GM21723 (cell line): ENCODE measurements around the gene CBLN3.
A peak's percentile ranks its signal among the peaks of the same experiment; 100 is the strongest.

ENCODE experiments used
- ATAC-seq: cut with Tn5 transposase; IDR thresholded peaks from one replicate; pipeline ENCODE4 v1.9.1; 2021; ENCODE audit warnings: mild to moderate bottlenecking, moderate library complexity; ENCODE audit not compliant: unreplicated experiment

CBLN3 gene

DNA sequence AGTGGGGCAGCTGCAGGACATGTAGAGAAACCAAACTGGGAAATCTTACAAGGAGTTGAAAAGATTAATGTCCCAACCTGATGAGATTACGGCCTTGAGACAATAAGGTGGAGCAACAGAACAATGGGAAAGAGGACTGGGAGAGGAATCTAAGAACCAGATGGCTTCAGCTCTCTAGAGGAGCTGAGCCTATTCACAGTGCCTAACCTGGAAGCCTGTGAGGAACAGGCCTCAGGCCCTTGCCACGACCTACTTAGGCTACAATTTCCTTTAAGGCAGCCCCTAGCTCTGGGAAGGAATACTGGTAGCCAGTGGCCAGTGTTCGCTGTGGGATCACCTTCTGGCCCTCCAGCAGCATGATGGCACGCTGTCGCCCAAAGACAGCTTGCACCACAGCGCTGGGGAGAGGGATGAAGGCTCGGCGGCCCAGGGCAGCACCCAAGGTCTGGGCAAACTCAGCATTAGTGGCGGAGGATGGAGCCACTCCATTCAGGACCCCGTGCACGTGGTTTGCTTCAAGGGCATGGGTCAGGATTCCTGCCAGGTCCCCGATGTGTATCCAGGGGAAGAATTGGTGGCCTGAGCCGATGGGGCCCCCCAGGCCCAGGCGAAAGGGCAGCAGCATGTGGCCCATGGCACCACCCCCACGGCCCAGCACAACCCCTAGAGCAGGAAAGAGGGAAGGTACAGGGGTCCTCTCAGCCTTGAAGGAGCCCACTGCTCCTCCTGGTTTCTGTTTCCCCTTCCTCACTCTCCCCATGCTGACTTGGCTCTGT, 10.6 kb upstream of the CBLN3 start:
- no peak for ATAC-seq

- no peak for ATAC-seq
Observed at GRCh38 chr14:24439257-24439656, 9.8 kb upstream of the CBLN3 start.

- no peak for ATAC-seq
Observed at GRCh38 chr14:24438223-24439097, 9.0 kb upstream of the CBLN3 start.

- ATAC-seq, result no peak
Observed at GRCh38 chr14:24437736-24438067, 8.2 kb upstream of the CBLN3 start.

- ATAC-seq, result no peak
Observed at GRCh38 chr14:24437020-24437735, 7.7 kb upstream of the CBLN3 start.

- ATAC-seq, result peak; percentile 46
Observed at GRCh38 chr14:24436355-24437019, 7.0 kb upstream of the CBLN3 start.

GRCh38 chr14:24435998-24436354, 6.5 kb upstream of the CBLN3 start:
- ATAC-seq, result no peak

DNA sequence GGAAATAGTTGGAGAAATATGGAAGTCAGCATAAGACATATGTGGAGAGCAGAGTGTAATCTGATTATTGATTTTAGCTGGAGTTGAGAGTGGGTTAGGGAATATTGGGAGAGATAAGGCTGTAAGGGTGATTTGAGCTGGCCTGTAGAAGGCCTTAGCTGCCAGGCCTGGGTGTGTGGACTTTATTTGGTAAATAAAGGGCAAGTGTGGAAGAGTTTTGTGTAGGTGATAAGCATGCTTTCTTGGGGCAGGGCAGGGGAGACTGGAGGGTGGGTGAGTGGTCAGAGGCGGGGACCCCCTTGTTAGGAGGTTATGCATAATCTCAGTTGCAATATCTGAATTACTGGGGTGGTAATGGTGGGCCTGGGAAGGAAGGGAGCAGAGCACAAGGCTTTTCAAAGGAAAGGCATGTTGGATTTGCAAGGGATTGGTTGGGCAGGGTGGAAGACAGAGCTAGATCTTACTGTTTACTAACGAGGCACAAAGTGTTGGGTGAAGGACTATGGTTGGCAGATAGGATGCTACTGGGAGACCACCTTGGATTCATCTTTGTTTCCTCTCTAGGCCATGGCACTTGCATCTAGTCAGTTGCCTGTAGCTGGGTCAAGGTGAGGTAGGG, 5.8 kb upstream of the CBLN3 start:
- ATAC-seq, result no peak

DNA sequence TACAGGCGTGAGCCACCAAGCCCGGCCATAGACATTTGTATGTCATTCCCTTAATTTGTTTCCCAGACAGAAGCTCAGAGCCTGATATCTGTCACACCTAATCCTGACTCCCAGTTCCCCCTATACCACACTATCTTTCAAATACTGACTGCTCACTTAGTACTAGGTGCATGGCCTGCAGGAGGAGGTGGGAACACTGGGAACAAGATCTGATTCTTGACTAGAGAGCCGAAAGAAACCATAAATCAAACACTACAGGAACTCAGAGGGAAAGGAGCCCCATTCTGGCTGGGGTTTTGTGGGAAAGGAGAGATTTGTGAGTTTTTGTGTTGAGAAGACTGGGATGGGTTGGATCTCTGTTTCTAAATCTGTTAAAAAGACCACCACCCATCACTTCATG, 5.2 kb upstream of the CBLN3 start:
- ATAC-seq, result no peak

GRCh38 chr14:24434036-24434435, 4.6 kb upstream of the CBLN3 start:
- no peak for ATAC-seq

DNA sequence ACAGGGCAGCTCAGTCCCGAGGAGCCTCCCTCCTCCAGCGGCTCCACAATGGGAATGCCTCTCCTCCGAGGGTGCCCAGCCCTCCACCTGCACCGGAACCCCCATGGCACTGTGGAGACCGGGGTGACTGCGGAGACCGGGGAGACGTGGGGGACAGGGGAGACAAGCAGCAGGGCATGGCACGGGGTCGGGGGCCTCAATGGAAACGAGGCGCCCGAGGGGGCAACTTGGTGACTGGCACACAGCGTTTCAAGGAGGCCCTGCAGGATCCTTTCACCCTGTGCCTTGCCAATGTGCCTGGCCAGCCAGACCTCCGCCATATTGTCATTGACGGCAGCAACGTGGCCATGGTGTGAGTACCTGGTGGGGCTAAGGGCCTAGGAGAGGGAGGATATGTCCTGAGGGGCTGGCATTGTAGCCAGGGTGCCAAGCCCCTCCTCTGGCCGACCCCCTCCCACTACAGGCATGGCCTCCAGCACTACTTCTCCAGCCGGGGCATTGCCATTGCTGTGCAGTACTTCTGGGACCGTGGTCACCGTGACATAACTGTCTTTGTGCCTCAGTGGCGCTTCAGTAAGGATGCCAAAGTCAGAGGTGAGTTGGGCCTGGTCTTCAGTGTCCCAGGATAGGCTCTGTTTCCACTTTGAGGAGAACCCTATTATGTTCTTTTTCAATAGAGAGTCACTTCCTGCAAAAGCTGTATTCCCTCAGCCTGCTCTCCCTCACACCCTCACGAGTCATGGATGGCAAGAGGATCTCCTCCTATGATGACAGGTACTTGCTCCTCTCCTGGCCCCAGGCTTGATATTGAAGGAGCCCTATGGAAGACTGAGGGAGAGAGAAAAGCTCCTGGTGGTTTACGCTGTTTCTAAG, 3.0 kb upstream of the CBLN3 start:
- no peak for ATAC-seq

- peak; percentile 53 for ATAC-seq
Observed at GRCh38 chr14:24431569-24432258, 2.2 kb upstream of the CBLN3 start.

GRCh38 chr14:24430682-24431568, 1.5 kb upstream of the CBLN3 start:
- peak; percentile 37 for ATAC-seq

- ATAC-seq, result peak; percentile 68
Observed at GRCh38 chr14:24430143-24430681, 744 bp upstream of the CBLN3 start.

DNA sequence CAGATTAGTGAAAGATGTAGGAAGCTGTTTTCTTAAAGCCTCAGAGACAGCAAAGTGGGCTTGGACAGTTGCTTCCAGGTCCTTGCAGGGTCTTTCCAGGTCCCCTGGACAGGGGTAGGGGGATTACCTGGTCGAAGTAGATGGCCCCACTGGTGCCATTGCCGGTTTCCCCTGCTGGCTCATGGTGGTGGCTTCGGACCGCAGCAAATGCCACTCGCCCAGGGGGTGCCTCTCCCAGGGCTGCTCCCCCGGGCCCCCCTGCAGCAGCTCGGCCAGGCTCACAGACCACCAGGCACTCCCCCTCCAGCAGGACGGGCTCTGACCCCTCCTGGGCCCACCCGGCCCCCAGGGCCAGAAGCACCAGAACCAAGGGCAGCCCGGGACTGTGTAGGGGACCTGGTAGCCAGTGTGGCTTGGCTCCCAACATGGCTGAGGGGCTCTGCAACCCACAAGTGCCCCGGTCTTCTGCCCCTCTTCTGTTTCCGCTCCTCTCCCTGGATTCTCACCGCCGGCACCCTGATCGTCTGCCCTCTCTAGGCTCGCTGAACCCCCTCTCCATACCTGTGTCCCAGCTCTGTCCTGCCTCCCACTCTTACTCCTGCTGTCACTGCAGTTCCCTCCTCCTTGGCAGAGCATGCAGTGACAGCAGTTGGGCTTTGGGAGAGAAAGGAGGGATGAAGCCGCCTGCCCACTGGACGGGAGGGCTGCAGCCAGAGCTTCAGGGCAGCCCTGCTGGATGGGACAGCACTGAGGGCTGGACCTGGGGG, 657 bp downstream of the CBLN3 start:
- no peak for ATAC-seq

DNA sequence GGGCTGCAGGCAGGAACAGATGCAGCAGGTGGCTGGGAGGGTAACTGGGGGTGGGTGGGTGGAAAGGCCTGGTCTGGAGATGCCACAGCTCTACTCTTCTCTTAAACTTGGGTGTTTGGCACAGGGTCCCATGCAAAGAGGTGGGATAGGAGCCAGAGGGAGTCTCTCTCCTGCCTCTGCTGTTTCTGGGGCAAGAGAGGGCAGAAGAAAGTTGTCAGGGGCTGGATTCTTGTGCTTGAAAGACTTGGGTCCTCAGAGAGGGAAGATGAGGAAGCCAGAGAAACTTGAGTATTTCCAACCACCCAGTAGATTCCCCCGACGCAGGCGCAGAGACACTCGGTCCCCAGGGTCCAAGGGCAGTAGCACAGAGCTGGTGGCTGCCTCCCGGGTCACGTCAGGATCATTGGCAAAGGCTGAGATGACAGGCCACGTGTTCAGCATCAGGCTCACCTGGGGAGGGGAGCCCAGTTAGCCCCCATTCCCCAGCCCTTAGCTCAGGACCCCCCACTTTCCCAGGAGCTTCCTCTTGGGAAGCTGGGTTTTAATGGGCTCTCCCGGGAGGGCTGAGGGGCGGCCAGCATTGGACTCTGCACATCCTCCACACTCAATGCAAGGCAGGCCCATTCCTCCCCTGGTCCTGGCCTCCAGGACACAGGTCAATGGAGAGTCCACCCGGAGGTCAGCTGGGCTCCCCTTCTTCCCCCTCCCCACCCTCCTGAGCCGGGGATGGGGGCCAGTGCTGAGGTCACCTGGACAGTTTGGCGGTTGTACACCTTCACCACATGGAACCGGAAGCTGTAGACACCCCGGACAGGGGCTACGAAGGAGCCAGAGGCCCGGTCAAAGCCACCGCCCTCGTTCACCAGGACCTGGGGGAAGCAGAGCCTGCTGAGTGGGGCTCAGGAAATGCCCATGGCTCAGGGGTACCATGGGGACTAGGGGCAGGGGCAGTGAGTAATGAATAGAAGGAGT, 1.6 kb downstream of the CBLN3 start:
- no peak for ATAC-seq
